ENCODE data around the gene ERI2.

- no peak for TF ChIP-seq SUZ12 (IDR thresholded peaks at IDR 0.05)
- TF ChIP-seq ARNT (IDR thresholded peaks at IDR 0.05) = no peak
- TF ChIP-seq SP1 (IDR thresholded peaks at IDR 0.05) = no peak
- TF ChIP-seq FOXK2 (IDR thresholded peaks at IDR 0.05) = no peak
- no peak for TF ChIP-seq BHLHE40 (IDR thresholded peaks at IDR 0.05; ENCODE audit: borderline replicate concordance)
- no peak for TF ChIP-seq HDGF (IDR thresholded peaks at IDR 0.05; ENCODE audit: borderline replicate concordance)
- TF ChIP-seq FOXA1 (IDR thresholded peaks at IDR 0.05) = no peak
- TF ChIP-seq LEF1 (IDR thresholded peaks at IDR 0.05; ENCODE audit: borderline replicate concordance) = no peak
- TF ChIP-seq ZNF384 (IDR thresholded peaks at IDR 0.05) = no peak
These were observed 55.7 kb downstream of the ERI2 start for GRCh38 chr16:20750558-20750957.

Measured in HEK293T (cell line).